ENCODE data around the gene HOXC10. TPM values are rescaled to one million over a fixed set of nuclear protein-coding genes. Genes with fewer than 3 reads are reported as not detected.
A peak's percentile ranks its signal among the peaks of the same experiment; 100 is the strongest.

The HOXC10 gene
- total and polyA plus RNA-seq, 2 donors from 2014 or later: 49.7 to 50.7 TPM

DNA sequence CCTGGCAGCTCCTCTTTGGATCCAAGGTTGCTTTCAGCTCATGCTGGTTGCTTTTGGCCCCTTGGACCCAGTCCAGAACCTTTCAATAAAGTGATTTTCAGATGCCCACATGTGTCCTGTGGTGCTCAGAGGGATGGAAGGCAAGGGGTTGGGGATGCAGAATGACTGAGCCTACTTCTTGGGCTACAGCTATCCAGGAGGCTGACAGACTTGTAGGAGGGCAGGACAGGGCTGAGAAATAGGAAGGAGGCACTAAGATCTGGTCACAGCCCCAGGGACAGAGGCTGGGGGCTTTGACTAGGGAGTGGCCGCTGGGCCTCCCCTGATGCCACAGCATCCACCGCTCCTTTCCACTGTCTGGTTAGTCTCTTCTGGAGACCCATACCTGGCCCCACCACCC is 13.3 kb upstream of the HOXC10 start:
- TF ChIP-seq, protein P1, sequence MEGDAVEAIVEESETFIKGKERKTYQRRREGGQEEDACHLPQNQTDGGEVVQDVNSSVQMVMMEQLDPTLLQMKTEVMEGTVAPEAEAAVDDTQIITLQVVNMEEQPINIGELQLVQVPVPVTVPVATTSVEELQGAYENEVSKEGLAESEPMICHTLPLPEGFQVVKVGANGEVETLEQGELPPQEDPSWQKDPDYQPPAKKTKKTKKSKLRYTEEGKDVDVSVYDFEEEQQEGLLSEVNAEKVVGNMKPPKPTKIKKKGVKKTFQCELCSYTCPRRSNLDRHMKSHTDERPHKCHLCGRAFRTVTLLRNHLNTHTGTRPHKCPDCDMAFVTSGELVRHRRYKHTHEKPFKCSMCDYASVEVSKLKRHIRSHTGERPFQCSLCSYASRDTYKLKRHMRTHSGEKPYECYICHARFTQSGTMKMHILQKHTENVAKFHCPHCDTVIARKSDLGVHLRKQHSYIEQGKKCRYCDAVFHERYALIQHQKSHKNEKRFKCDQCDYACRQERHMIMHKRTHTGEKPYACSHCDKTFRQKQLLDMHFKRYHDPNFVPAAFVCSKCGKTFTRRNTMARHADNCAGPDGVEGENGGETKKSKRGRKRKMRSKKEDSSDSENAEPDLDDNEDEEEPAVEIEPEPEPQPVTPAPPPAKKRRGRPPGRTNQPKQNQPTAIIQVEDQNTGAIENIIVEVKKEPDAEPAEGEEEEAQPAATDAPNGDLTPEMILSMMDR (IDR thresholded peaks at IDR 0.05; ENCODE audit: borderline replicate concordance, extremely low read depth, insufficient read depth): no peak
- no peaks in the 10 kb centered on the region for H3K36me3 ChIP-seq (ENCODE audit: control insufficient read depth in 2 of 3, insufficient read depth in 3 of 3, low read length in 3 of 3)
- intact Hi-C loops (cut with DNase I): no loop called here
- no peak for DNase-seq
- H3K4me1 ChIP-seq (ENCODE audit: control insufficient read depth in 2 of 3, insufficient read depth in 2 of 3, low read depth in 1 of 3, low read length in 3 of 3): peaks cover 0 to 3% (median 0%) of the 10 kb centered on the region in 3 donors
- no peak overlapping the region for H3K9ac ChIP-seq (ENCODE audit: low read length in 3 of 3)
- H3K27ac ChIP-seq (ENCODE audit: low read depth in 2 of 2, low read length in 2 of 2): no peak overlapping the region
- no peak for FAIRE-seq
- no peak overlapping the region for H3K4me3 ChIP-seq (ENCODE audit: low read length in 3 of 3)
- peaks cover 38% of the 10 kb centered on the region for H3K27me3 ChIP-seq (ENCODE audit: control insufficient read depth, insufficient read depth, low read length)
- H3K9me3 ChIP-seq (ENCODE audit: control insufficient read depth in 2 of 3, insufficient read depth in 1 of 3, low read length in 3 of 3): no peaks in the 10 kb centered on the region

DNA sequence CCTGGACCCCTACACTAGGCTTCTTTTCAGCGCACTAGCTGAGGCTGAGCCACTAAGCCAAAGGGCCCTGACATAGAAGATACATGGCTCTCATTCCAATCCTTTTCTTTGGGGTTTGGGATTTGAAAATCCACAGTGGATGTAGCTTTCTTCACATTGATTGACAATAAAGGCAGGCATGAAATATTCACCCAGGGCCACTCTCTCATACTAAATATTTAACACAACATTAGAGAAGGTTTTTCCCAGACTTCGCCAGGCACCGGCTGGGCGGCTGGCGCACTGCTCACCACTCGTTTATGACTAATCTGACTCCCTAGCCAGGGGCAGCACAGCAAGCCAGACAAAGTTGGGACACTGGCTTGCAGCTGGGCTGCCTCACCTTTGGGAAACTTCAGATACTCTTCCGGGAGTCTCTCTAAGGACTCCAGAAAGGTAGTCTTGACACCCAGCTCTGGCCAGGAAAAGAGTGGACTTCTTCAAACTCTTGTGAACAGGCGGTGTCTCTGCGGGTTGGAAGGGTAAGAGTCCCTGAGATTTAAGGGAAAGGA is 12.7 kb upstream of the HOXC10 start:
- Histone ChIP-seq H3K27me3 (ENCODE audit: control insufficient read depth, insufficient read depth, low read length) (peaks cover 33% of the 10 kb centered on the region), H3K27ac (ENCODE audit: low read depth in 2 of 2, low read length in 2 of 2) (no peak overlapping the region), H3K9ac (ENCODE audit: low read length in 3 of 3) (no peak overlapping the region), H3K4me3 (ENCODE audit: low read length in 3 of 3) (no peak overlapping the region), H3K4me1 (ENCODE audit: control insufficient read depth in 2 of 3, insufficient read depth in 2 of 3, low read depth in 1 of 3, low read length in 3 of 3) (peaks cover 0 to 3% (median 0%) of the 10 kb centered on the region in 3 donors), H3K9me3 (ENCODE audit: control insufficient read depth in 2 of 3, insufficient read depth in 1 of 3, low read length in 3 of 3) (no peaks in the 10 kb centered on the region), H3K36me3 (ENCODE audit: control insufficient read depth in 2 of 3, insufficient read depth in 3 of 3, low read length in 3 of 3) (no peaks in the 10 kb centered on the region)
- FAIRE-seq: no peak
- TF ChIP-seq, protein P1 (IDR thresholded peaks at IDR 0.05; ENCODE audit: borderline replicate concordance, extremely low read depth, insufficient read depth): no peak
- intact Hi-C loops (cut with DNase I): no loop called here
- no peak for DNase-seq

DNA sequence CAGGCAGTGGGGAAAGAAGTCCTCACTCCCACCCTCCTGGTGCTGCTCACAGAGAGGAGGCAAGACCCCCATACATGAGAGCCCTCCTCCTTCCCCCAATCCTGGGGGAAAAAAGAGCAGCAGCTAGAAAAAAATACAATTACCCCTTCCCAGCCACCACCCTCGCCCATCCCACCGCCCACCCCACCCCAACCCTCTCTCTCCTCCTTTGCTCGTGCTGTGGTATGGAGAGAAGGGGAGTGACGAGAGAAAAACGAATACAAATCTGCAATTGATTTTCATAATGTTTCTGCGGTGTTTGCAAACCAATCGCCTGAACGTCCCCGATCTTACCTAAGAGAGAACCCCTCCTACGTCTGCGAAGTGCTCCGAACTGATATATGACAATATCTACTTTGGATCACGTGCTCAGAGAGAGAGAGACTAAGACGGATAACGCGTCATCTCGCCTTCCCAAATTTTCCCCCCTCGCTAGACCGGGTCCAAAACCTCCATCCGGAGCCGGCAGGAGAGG is 12.2 kb upstream of the HOXC10 start, which contains the start of gene HOXC11:
HOXC11 (plus strand) TSS at position 405 of the 514 bp plus-strand sequence. CDS start 116 bp downstream, outside the sequence.
- intact Hi-C loops (cut with DNase I): no loop called here
- Histone ChIP-seq H3K4me1 (ENCODE audit: control insufficient read depth in 2 of 3, insufficient read depth in 2 of 3, low read depth in 1 of 3, low read length in 3 of 3) (peaks cover 0 to 3% (median 3%) of the 10 kb centered on the region in 3 donors), H3K36me3 (ENCODE audit: control insufficient read depth in 2 of 3, insufficient read depth in 3 of 3, low read length in 3 of 3) (no peaks in the 10 kb centered on the region), H3K4me3 (ENCODE audit: low read length in 3 of 3) (peak within 1 kb of the TSS in 2 of 3 donors; percentile 47 to 49), H3K27ac (ENCODE audit: low read depth in 2 of 2, low read length in 2 of 2) (no peak within 1 kb of the TSS), H3K9ac (ENCODE audit: low read length in 3 of 3) (peak within 1 kb of the TSS in 1 of 3 donors; percentile 30), H3K9me3 (ENCODE audit: control insufficient read depth in 2 of 3, insufficient read depth in 1 of 3, low read length in 3 of 3) (no peaks in the 10 kb centered on the region), H3K27me3 (ENCODE audit: control insufficient read depth, insufficient read depth, low read length) (peaks cover 27% of the 10 kb centered on the region)
- FAIRE-seq: no peak
- DNase-seq: no peak
- TF ChIP-seq, protein P1 (IDR thresholded peaks at IDR 0.05; ENCODE audit: borderline replicate concordance, extremely low read depth, insufficient read depth): no peak

All from kidney (tissue), 14 donors.